ENCODE measurements around the gene HIBADH.

HIBADH gene

DNA sequence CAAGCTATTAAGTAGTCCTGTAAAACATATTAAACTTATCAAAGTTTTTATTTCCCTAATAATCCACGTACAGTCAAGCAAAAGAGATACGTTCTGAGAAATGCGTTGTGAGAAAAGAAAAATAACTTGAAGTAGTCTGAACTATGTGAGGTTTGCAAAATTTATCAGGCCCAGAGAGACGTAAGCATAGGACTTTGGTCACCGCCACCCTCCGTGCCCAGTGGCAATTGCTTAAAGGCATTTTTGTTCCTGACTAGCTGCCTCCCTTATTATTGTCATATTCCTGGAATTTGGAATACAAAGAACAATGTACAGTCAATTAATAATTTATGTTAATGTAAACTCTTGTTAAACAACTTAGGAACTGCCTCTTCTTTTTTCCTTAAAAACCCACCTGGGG lies 22.8 kb downstream of the HIBADH start:
- no peaks in the 10 kb centered on the region for H3K36me3 ChIP-seq (ENCODE audit: control insufficient read depth in 2 of 2, insufficient read depth in 1 of 2, low read length in 2 of 2)
- TF ChIP-seq, protein P1, sequence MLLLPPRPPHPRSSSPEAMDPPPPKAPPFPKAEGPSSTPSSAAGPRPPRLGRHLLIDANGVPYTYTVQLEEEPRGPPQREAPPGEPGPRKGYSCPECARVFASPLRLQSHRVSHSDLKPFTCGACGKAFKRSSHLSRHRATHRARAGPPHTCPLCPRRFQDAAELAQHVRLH (tag by site-specific recombination; IDR thresholded peaks at IDR 0.05) = no peak
- TF ChIP-seq GLI4 (tag by site-specific recombination; IDR thresholded peaks at IDR 0.05) (no peak), ZNF10 (tag by site-specific recombination; IDR thresholded peaks at IDR 0.05) (no peak), ZNF274 (IDR thresholded peaks at IDR 0.05; ENCODE audit: low read length) (no peak), ZNF274 (tag by site-specific recombination; IDR thresholded peaks at IDR 0.05; ENCODE audit: borderline replicate concordance) (no peak), ZNF843 (tag by site-specific recombination; IDR thresholded peaks at IDR 0.05) (no peak), SP2 (tag by site-specific recombination; IDR thresholded peaks at IDR 0.05) (no peak), ZNF202 (tag by site-specific recombination; IDR thresholded peaks at IDR 0.05; ENCODE audit: borderline replicate concordance) (no peak), ZBTB8A (tag by site-specific recombination; IDR thresholded peaks at IDR 0.05) (no peak), ZNF664 (tag by site-specific recombination; IDR thresholded peaks at IDR 0.05) (no peak), ZNF654 (tag by site-specific recombination; IDR thresholded peaks at IDR 0.05; ENCODE audit: low read depth) (no peak), ZNF596 (tag by site-specific recombination; IDR thresholded peaks at IDR 0.05) (no peak), ZBTB7A (tag by site-specific recombination; IDR thresholded peaks at IDR 0.05; ENCODE audit: low read depth) (no peak), KLF7 (tag by site-specific recombination; IDR thresholded peaks at IDR 0.05; ENCODE audit: borderline replicate concordance) (no peak), IKZF3 (tag by site-specific recombination; IDR thresholded peaks at IDR 0.05) (no peak)
- TF ChIP-seq, protein P2, sequence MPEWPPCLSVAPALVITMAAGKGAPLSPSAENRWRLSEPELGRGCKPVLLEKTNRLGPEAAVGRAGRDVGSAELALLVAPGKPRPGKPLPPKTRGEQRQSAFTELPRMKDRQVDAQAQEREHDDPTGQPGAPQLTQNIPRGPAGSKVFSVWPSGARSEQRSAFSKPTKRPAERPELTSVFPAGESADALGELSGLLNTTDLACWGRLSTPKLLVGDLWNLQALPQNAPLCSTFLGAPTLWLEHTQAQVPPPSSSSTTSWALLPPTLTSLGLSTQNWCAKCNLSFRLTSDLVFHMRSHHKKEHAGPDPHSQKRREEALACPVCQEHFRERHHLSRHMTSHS (tag by site-specific recombination; IDR thresholded peaks at IDR 0.05) = no peak
- TF ChIP-seq, protein P3, sequence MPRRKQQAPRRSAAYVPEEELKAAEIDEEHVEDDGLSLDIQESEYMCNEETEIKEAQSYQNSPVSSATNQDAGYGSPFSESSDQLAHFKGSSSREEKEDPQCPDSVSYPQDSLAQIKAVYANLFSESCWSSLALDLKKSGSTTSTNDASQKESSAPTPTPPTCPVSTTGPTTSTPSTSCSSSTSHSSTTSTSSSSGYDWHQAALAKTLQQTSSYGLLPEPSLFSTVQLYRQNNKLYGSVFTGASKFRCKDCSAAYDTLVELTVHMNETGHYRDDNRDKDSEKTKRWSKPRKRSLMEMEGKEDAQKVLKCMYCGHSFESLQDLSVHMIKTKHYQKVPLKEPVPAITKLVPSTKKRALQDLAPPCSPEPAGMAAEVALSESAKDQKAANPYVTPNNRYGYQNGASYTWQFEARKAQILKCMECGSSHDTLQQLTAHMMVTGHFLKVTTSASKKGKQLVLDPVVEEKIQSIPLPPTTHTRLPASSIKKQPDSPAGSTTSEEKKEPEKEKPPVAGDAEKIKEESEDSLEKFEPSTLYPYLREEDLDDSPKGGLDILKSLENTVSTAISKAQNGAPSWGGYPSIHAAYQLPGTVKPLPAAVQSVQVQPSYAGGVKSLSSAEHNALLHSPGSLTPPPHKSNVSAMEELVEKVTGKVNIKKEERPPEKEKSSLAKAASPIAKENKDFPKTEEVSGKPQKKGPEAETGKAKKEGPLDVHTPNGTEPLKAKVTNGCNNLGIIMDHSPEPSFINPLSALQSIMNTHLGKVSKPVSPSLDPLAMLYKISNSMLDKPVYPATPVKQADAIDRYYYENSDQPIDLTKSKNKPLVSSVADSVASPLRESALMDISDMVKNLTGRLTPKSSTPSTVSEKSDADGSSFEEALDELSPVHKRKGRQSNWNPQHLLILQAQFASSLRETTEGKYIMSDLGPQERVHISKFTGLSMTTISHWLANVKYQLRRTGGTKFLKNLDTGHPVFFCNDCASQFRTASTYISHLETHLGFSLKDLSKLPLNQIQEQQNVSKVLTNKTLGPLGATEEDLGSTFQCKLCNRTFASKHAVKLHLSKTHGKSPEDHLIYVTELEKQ (tag by site-specific recombination; IDR thresholded peaks at IDR 0.05; ENCODE audit: borderline replicate concordance) = no peak
- TF ChIP-seq, protein P4, sequence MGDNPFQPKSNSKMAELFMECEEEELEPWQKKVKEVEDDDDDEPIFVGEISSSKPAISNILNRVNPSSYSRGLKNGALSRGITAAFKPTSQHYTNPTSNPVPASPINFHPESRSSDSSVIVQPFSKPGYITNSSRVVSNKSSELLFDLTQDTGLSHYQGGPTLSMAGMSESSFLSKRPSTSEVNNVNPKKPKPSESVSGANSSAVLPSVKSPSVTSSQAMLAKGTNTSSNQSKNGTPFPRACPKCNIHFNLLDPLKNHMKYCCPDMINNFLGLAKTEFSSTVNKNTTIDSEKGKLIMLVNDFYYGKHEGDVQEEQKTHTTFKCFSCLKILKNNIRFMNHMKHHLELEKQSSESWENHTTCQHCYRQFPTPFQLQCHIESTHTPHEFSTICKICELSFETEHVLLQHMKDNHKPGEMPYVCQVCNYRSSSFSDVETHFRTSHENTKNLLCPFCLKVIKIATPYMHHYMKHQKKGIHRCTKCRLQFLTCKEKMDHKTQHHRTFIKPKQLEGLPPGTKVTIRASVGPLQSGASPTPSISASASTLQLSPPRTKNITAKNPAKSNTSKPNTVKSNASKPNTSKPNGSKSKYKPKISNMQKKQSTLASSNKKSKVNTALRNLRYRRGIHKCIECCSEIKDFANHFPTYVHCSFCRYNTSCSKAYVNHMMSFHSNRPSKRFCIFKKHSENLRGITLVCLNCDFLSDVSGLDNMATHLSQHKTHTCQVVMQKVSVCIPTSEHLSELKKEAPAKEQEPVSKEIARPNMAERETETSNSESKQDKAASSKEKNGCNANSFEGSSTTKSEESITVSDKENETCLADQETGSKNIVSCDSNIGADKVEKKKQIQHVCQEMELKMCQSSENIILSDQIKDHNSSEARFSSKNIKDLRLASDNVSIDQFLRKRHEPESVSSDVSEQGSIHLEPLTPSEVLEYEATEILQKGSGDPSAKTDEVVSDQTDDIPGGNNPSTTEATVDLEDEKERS (tag by site-specific recombination; IDR thresholded peaks at IDR 0.05) = no peak
- TF ChIP-seq, protein P5, sequence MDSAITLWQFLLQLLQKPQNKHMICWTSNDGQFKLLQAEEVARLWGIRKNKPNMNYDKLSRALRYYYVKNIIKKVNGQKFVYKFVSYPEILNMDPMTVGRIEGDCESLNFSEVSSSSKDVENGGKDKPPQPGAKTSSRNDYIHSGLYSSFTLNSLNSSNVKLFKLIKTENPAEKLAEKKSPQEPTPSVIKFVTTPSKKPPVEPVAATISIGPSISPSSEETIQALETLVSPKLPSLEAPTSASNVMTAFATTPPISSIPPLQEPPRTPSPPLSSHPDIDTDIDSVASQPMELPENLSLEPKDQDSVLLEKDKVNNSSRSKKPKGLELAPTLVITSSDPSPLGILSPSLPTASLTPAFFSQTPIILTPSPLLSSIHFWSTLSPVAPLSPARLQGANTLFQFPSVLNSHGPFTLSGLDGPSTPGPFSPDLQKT (IDR thresholded peaks at IDR 0.05; ENCODE audit: borderline replicate concordance, low read depth, low read length) = no peak
- no peaks in the 10 kb centered on the region for H3K9me3 ChIP-seq (ENCODE audit: control insufficient read depth, insufficient read depth, low read depth, low read length)
- H3K4me3 ChIP-seq (ENCODE audit: low read depth, low read length) = no peak overlapping the region
- H3K4me1 ChIP-seq (ENCODE audit: control insufficient read depth, insufficient read depth, low read length) = peaks cover 33% of the 10 kb centered on the region
- H3K27ac ChIP-seq (ENCODE audit: extremely low read depth, low read depth, low read length) = no peak overlapping the region
- ChIA-PET POLR2A (no interaction called here), CTCF (interaction anchor here (0.8 to 1.8 kb wide), 2 partner anchors 8 to 293 kb away, joined by 3 to 7 read pairs; no protein-coding TSS in a partner anchor)

All from HEK293 (cell line).